Measurements from ENCODE around the gene ARRB2. TPM values are rescaled to one million over a fixed set of nuclear protein-coding genes. Genes with fewer than 3 reads are reported as not detected.

Gene ARRB2
- total RNA-seq, 1 donor from 2014 or later = 28.3 TPM

DNA sequence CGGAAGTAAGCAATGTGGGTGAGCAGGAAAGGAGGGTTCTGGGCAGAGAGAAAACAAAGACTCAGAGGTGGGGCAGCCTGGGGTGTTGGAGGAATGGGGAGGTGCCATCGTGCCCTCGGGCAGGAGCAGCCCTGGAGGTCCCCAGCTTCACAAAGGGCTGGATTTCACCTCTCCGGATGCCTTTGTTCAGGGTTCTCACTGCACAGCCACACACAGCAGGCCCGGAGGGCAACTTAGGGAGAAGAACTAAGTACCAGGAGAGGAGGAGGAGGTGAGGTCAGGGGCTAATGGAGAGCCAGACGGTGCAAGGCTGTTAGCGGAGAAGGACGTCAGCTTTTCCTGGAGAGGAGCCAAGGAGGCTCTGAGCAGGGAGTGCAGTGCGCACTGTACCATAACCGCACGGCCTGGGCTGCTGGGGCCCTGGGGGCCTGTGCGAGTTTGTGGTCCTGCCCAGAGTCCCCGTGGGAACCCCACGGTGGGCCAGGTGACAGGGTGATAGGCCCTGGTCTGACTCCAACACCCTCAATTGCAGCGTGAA lies 9.3 kb downstream of the ARRB2 start:
- intact Hi-C loops (cut with DNase I) = no loop called here
- peak; percentile 40 for ATAC-seq
- no peak for DNase-seq (ENCODE audit: missing footprints)

- DNase-seq (ENCODE audit: missing footprints) (no peak), ATAC-seq (no peak)
- intact Hi-C loops (cut with DNase I) = no loop called here
These were observed 10.4 kb downstream of the ARRB2 start for GRCh38 chr17:4720787-4721186.

GRCh38 chr17:4721203-4722135 lies 11.0 kb downstream of the ARRB2 start:
- DNase-seq (ENCODE audit: missing footprints) (no peak), ATAC-seq (peak; percentile 57)
- intact Hi-C loops (cut with DNase I) = no loop called here

DNA sequence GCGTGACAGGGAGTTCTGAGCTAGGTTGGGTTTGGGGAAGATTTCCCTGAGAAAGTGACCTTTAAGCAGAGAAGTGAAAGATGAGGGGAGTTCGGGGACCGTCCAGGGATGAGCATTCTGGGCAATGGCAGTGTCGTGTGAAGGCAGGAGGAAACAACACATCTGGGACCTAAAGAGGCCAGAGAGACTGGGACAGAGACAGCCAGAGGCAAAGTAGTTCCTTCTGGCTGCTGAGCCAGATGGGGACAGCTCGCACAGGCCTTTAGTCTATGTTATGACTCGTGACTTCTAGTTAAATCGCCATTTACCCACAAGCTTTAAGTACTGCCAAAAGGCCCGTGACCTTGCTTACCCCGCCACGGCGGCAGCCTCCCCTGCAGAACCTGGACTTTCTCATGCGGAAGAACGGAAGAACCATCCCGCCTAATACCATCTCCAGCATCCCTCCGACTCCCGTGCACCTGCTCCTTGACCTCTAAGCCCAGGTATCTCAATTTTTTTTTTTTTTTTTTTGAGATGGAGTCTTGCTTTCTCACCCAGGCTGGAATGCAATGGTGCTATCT lies 12.3 kb downstream of the ARRB2 start:
- no peak for DNase-seq (ENCODE audit: missing footprints)
- intact Hi-C loops (cut with DNase I) = no loop called here
- no peak for ATAC-seq

DNA sequence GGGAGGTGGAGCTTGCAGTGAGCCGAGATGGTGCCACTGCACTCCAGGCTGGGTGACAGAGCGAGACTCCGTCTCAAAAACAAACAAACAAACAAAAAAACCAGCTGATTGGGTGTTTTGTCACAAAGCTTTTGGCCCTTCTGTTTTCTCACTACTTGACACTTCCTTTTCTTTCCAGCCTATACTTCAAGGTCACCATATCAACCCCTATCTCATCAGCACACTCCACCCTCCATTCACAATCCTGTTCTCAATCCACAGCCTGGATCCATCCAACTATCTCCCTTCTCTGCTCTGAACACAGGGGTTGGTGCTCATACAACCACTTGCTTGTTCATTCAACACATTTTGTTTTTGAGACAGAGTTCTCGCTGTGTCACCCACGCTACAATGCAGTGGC lies 14.2 kb downstream of the ARRB2 start:
- intact Hi-C loops (cut with DNase I) = no loop called here

GRCh38 chr17:4725646-4726310 lies 15.3 kb downstream of the ARRB2 start:
- intact Hi-C loops (cut with DNase I) = no loop called here
- ATAC-seq (no peak), DNase-seq (ENCODE audit: missing footprints) (no peak)

More for the DNA sequence above, 14.2 kb downstream of the ARRB2 start:
- ATAC-seq (no peak), DNase-seq (ENCODE audit: missing footprints) (no peak)

- intact Hi-C loops (cut with DNase I) = no loop called here
- no peak for ATAC-seq
- DNase-seq (ENCODE audit: missing footprints) = peak; percentile 20
These were observed 17.7 kb downstream of the ARRB2 start for GRCh38 chr17:4728124-4728523.

DNA sequence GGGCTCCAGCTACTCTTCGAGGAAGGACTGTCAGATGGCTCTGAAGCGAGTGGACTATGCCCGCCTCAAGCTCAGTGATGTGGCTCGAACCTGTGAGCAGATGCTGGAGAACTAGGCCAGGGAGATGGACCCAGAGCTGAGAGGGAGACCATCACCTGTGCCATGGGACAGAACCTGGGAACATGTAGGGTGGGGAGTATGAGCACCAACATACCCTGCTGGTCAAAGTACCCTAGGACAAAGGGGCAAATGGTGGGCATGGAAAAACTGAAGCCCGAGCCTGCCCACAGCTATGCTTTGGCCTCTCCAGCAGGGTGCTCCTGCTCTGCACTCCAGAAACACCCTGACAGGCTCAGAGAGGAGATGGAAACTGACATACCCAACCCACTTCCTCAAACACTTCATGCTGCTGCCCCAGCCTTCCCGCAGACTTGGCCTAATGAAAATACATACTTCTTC lies 22.7 kb downstream of the ARRB2 start:
- intact Hi-C loops (cut with DNase I) = loop anchor here (5.0 kb wide), 1 partner anchor 54 kb away; the partner anchor contains the start of genes GLTPD2 and VMO1
- ATAC-seq (no peak), DNase-seq (ENCODE audit: missing footprints) (peak; percentile 80)

DNA sequence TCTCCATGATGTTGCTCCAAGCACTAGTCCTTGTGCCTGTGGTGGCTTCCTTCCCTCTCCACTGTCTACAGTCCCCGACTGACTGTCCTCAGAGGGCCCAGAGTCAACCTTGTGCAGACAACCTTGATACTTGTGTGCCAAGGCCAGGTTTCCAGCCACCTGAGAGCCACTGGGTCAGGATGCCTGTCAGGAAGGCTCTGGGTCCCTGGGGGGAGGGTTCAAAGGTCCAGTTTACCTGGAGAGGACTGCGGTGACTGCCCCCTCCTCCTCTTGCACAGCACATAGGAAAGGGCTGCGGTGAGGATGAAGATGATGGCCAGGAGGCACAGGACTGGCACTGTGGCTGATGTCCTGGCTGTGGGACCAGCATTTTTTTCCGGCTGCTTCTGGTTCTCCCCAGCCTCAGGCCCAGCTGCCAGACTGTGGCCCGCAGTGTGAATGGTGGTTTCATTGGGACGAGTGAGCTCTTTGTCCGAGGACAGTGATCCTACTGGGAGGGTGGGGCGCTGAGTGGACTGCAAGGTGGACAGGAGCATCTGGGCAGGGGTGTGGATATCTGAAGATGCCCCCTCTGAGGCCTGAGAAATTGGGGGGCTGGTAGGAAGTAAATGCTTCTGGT lies 24.5 kb downstream of the ARRB2 start:
- ATAC-seq (no peak), DNase-seq (ENCODE audit: missing footprints) (no peak)
- intact Hi-C loops (cut with DNase I) = loop anchor here (5.0 kb wide), 1 partner anchor 52 kb away; the partner anchor contains the start of genes GLTPD2 and VMO1

- ATAC-seq = no peak
- intact Hi-C loops (cut with DNase I) = no loop called here
- no peak for DNase-seq (ENCODE audit: missing footprints)
These were observed 25.6 kb downstream of the ARRB2 start for GRCh38 chr17:4735876-4736651.

- no peak for ATAC-seq
- intact Hi-C loops (cut with DNase I) = no loop called here
- DNase-seq (ENCODE audit: missing footprints) = no peak
These were observed 28.0 kb downstream of the ARRB2 start for GRCh38 chr17:4738136-4739121.

- ATAC-seq (peak; percentile 58), DNase-seq (ENCODE audit: missing footprints) (peak; percentile 85)
- intact Hi-C loops (cut with DNase I) = no loop called here
These were observed 28.9 kb downstream of the ARRB2 start, which contains the start of the genes CXCL16 and ZMYND15 for GRCh38 chr17:4739122-4740024. Gene CXCL16, minus strand, starts transcription at chr17:4739928. Its CDS starts 589 bp downstream, at chr17:4739339. Gene ZMYND15, plus strand, starts transcription at chr17:4739833. Its CDS starts 716 bp downstream, at chr17:4740549.

GRCh38 chr17:4740025-4740351 lies 29.6 kb downstream of the ARRB2 start:
- ATAC-seq (no peak), DNase-seq (ENCODE audit: missing footprints) (no peak)
- intact Hi-C loops (cut with DNase I) = no loop called here

- intact Hi-C loops (cut with DNase I) = no loop called here
- DNase-seq (ENCODE audit: missing footprints) (no peak), ATAC-seq (no peak)
These were observed 30.2 kb downstream of the ARRB2 start for GRCh38 chr17:4740584-4740983.

DNA sequence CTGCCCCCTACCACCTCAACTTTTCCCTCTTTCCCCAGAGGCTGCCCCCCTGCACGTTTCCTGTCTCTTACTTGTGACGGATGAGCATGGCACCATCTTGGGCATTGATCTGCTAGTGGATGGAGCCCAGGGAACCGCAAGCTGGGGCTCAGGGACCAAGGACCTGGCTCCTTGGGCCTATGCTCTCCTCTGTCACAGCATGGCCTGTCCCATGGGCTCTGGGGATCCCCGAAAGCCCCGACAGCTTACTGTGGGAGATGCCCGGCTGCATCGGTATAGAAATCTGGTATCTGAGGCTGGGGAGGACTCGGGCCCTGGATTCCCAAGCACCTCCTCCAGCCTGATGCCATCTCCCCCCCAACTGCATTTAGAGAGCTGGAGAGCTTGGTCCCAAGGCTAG lies 31.1 kb downstream of the ARRB2 start:
- ATAC-seq (no peak), DNase-seq (ENCODE audit: missing footprints) (no peak)
- intact Hi-C loops (cut with DNase I) = no loop called here

DNA sequence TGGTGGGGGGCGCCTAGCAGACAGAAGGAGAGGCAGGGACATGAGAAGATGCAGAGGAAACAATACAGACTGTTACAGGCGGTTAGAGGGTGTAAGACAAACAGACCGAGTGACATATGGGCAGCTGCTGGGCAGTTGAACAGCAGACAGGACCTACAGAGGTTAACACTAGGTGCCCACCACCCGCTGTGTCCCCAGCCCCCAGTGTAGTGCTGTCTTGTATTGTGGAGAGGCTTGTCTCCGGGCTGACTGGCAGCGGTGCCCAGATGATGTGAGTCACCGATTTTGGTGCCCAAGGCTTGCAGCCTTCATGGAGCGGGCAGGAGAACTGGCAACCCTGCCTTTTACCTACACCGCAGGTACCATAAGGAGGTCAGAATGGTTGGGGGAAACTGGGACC lies 31.7 kb downstream of the ARRB2 start:
- DNase-seq (ENCODE audit: missing footprints) (no peak), ATAC-seq (no peak)
- intact Hi-C loops (cut with DNase I) = no loop called here

All from Right ventricle myocardium inferior (tissue), 1 donor.